Measurements from ENCODE around the gene NME4.
A peak's percentile ranks its signal among the peaks of the same experiment; 100 is the strongest.
"Not testable (repeated sequence)": the region's sequence is repeated elsewhere in the genome, so short reads cannot be mapped to it uniquely, and the experiment has no call there.

NME4 gene

DNA sequence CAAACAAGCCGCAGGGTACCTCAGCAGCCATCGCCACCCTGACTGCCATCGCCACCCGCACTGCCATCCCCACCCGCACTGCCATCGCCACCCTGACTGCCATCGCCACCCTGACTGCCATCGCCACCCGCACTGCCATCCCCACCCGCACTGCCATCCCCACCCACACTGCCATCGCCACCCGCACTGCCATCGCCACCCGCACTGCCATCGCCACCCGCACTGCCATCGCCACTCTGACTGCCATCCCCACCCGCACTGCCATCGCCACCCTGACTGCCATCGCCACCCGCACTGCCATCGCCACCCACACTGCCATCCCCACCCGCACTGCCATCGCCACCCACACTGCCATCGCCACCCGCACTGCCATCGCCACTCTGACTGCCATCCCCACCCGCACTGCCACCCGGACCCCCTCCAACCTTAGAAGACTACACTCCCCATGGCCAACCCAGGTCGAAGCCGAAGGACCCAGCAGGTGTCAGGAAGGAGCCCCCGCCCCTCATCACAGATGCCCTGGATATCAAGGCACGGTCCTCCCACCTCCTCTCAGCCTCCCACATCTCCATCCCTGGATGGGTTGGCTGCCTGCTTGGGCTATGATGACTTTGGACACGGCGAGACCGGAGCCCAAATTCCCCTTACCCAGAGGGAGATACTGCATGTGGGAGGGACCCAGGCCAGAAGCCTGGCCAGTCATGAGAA, 18.7 kb upstream of the NME4 start:
- not testable (repeated sequence) for DNase-seq

DNA sequence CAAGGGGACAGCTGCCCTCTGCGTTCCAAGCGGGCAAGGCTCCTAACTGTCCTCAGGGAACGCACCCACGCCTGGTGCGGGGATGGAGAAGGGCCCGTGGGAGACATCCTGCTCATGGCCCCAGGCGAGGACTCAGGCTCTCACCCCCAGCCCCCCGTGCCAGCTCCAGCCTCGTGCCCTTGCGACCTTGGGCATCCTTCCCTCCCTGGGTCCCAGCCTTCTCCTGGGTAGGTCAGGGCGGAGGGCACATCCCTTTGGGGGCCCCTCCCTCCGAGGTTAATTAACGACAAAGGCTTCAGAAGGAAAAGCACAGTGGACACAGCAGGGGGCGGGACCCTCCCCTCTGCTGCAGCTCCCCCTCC, 18.2 kb upstream of the NME4 start:
- no peak for DNase-seq

DNA sequence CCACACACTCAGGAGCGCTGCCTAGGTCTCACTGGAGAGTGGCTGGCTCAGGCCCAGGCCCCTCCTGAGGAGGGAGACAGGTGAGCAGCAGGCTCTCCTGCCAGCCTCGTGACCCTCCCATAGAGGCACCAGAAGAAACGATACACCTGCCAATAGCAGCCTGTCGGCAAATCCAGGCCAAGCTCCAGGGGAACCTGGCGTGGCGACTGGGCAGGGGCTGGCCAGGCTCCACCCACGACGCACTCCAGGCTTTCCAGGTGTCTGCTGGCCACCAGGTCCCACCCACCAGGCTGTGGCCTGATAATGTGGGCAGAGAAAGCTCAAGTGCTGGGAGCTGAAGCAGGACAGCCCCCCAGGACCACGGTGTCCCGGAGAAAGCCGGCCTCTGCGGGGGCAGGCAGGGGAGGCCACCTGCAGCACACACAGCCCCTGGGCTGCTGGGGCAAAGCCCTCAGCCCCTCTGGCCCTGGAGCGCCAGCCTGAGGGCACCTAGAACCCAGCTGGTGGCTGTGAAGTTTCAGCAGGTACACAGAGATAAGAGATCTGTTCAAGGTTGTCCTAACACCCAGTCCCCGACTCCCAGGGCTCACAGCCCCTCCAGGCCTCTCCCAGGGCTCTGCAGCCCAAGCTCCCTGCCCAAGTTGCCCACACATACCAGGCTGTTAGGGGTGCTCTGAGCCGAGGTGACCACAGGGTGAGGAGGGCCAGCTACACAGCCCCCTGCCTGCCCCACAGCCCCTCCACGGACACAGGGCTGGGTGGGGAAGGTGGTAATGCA, 17.6 kb upstream of the NME4 start:
- DNase-seq, result peak; percentile 96

DNA sequence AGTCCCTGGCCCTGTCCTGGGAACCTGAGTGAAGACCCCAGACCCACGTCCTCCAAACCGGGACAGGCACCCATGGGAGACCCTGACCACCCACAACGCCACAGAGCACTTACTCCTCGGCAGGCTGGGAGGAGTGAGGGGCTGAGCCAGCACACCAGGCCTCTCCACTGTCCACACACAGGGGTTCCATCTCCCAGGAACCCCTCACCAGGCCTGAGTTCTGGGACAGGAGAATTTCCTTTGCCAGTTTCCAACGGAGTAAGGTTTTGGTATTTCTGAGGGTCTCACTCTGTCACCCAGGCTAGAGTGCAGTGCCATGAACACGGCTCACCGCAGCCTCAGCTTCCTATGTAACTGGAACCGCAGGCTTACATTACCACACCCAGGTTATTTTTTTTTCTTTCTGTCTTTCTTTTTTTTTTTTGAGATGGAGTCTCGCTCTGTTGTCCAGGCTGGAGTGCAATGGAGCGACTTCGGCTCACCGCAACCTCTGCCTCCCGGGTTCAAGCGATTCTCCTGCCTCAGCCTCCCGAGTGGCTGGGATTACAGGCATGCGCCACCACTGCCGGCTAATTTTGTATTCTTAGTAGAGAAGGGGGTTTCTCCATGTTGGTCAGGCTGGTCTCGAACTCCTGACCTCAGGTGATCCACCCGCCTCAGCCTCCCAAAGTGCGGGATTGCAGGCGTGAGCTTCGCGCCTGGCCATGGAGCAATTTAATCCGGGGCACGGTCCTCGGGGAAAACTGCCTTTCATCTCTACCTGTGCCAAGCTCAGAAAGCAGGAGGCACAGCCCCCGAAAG, 16.8 kb upstream of the NME4 start:
- DNase-seq, result no peak

DNA sequence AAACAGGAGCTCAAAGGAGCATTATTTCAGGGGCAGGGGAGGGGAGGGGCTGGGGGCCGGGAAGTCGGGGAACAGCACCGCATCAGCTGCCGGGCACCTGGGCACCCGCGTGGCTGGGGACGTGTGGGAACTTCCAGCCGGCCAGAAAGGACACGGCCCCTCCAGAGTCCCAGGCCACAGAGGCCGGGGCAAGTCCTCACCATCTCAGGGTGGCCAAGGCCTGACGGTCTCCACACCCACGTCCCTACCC, 16.3 kb upstream of the NME4 start:
- DNase-seq, result no peak

DNA sequence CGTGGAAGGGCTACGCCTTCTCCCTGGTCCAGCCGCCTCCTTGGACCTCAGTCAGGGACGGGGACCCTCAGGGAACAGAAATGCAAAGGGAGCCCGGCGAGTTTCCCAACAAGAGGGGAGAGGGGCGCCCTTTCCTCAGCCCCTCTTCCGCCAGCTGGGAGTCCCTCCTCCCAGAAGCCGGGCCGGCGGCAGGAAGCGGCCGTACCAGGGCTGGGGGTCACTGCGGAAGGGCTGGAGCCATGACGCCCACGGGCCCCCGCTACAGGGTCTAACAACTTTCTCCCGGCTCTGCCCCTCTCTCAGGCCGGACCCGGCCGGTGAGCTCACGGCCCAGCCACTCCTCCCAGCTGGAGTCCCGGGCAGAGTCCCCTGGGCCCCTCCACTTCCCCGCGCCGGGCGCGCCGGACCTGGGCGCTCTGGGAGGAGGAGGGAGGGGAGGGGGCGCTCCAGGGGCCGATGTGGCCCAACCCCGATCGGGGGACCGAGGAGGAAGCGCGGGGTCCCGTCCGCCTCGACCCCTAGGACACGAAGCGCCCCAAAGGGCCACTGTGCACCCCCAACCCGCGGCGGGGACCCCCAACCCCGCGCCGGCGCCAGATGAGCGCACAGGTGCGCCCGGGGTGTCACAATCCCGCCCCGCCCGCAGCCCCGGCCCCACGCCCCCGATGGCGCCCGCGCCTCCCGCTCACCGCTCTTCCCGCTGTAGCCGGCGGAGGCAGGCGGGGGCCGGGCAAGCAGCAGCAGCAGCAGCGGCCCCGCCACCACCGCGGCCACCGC, 15.8 kb upstream of the NME4 start:
- DNase-seq, result no peak

DNA sequence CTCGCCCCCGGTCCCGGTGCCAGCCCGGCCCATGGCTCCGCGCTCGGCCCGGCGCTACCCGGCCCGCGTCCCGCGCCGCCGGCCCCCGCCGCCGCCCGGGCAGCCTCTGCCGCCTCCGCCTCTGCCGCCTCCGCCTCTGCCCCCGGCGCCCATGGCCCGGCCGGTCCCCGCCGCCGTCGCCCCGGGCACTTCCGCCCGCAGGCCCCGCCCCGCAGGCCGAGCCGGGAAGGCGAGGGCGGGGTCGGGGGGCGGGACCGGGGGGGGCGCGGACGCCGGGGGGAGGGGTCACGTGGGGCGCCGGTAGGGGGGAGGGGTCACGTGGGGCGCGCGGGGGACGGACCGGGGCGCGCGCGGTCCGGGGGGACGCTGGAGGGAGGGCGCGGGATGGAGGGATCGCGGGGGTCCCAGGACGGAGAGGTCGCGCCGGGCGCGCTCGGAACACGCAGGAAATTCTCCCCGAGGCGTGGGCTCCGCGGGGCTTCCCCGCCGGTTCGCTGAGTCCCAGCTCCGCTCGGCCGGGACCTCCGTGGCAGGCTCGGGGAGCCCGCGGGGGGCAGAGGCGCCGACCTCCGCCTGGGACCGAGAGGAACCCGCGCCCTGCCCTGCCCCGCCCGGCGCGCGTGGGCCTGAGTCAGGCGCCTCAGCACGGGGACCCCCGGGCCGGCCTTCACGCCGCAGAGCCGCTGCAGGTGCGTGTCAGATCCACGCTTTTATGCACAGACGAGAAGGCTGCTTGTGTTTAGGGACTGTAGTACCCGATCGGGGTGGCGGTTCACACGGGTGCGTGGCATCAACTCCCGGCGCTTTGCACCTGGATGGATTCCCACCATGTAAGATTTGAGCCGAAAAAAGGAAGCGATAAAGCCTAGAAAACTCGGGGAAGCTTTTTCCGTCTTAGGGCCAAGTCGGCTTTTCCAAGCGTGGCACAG, 14.9 kb upstream of the NME4 start, which contains the start of gene PGAP6:
TSS of gene PGAP6 (minus strand) at position 190 of the 929 bp plus-strand sequence. CDS start at position 33, 157 bp downstream.
- no peak for DNase-seq

DNA sequence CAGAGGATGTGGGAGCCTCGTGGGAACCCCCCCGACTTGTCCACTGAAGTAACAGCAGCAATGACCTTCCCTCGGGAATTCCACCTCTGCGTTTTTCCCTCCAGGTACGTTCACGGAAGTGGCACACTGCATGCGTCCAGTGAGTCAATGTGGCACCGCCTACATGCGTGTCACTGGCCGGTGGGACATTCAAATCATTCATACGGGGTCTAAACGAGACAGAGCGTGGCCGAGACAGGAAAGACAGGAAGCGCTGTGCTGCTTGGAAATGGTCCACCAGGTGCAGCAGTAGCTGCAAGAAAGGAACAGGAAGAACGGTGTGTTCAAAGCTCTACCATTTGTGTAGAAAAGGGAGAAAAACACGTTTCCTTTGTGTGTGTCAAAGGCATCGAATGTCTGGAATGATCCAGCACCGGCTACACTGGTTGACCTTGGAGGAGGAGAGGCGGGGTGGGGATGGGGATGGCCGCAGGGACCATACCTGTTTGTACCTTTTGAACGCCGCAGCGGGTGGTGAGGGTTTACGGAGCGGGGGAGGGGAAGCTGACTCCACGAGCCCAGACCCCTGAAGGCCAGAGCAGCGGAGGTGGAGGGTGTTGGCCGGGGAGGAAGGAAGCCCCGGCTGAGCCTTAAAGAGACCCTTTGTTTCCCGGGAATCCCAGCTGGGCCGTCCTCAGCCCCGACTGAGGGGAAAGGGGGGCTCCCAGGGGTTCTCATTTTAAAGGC, 13.5 kb upstream of the NME4 start:
- DNase-seq, result no peak

DNA sequence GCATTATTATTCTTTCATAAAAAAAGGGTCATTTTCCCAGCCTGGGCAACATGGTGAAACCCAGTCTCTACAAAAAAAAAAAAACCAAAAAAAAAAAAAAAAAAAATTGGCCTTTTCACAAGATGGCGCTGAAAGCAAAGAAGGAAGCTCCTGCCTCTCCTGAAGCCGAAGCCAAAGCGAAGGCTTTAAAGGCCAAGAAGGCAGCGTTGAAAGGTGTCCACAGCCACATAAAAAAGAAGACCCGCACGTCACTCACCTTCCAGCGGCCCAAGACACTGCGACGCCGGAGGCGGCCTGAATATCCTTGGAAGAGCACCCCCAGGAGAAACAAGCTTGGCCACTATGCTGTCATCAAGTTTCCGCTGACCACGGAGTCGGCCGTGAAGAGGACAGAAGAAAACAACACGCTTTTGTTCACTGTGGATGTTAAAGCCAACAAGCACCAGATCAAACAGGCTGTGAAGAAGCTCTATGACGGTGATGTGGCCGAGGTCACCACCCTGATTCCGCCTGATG, 10.3 kb upstream of the NME4 start:
- no peak for DNase-seq

DNA sequence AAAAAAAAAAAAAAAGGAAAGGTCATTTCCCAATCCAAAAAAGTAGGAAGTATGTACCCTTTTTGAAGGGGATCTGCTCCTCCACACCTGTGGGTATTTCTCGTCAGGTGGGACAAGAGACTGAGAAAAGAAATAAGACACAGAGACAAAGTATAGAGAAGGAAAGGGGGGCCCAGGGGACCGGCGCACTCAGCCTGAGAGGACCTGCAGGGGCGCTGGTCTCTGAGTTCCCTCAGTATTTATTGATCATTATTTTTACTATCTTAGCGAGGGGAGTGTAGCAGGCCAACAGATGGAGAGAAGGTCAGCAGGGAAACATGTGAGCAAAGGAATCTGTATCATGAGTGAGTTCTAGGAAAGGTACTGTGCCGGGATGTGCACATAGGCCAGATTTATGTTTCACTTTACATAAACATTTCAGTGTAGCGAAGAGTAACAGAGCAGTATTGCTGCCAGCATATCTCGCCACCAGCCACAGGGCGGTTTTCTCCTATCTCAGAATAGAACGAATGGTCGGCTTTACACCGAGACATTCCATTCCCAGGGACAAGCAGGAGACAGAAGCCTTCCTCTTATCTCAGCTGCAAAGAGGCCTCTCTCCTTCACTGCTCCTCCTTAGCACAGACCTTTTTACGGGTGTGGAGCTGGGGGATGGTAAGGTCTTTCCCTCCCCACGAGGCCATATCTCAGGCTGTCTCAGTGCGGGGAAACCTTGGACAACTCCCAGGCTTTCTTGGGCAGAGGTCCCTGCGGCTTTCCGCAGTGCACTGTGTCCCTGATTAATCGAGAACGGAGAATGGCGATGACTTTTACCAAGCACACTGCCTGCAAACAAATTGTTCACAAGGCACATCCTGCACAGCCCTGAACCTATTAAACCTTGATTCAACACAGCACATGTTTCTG, 9.0 kb upstream of the NME4 start:
- not testable (repeated sequence) for DNase-seq

DNA sequence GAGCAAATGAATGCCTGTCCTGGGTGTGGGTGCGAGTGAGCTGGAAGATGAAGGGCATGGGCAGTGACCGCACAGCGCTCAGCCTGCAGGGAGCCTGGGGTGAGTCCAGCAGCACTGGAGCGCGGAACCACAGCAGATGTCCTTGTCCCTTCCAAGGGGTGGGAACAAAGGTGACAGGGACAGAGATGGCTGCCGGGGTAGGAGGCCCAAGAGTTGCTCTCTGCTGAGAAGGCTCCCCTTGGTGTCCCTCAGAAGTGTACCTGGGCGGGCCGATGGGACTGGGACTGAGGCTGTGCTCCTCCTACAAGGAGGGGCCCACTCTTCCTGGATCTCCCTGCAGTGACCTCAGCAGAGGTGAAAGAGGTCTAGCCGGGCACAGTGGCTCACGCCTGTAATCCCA, 7.6 kb upstream of the NME4 start:
- DNase-seq, result no peak

DNA sequence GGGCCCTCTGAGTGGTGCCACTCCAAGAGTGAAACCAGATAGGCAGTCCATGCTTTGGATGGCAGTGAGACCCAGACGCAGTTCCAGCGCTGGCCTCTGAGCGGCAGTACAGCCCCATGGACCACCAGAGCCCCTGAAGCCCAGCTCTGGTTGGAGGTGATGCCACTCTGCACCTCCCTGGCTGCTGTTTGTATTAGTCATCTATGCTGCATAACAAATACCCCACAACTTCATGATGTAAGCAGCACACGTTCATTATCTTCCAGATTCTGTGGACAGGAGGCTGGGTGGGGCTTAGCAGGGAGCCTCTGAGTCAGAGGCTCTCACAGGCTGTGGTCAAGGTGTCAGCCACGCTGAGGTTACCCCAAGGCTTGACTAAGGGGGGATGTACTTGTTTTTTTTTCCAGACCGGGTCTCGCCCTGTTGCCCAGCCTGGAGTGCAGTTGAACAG, 5.1 kb upstream of the NME4 start:
- DNase-seq, result peak; percentile 20

DNA sequence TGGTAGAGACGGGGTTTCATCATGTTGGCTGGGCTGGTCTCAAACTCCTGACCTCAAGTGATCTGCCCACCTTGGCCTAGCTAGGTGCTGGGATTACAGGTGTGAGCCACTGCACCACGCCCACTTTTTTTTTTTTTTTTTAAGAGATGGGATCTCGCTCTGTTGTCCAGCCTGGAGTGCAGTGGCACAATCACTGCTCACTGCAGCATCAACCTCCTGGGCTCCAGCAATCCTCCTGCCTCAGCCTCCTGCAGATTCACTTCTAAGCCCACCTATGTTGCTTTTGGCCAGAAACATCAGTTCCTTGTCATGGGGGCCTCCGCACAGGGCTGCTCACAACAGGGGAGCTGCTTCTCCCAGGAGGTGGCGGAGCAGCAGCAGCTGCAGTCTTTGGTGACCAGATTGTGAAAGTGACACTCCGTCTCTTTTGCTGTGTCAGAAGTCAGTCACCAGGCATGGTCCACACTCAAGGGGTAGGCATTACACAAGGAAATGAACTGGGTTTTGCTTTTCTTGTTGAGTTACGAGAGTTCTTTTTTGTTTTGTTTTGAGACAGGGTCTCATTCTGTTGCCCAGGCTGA, 4.5 kb upstream of the NME4 start:
- no peak for DNase-seq

DNA sequence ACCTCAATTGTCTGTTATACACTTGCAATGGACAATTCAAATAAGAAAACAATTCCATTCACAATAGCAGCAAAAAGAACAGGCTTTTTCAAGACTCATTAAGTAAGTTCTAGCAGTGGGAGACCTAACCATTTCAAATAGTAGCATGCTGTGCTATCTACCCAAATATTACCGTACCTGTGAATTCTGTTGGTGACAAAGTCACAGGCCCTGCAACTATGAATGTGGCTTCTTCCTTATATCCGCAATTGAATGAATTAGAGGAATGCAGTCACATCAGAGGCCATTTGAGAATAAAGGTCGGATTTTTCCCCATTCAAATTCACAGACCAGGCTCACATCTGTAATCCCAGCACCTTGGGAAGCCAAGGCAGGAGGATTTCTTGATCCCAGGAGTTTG, 800 bp upstream of the NME4 start:
- DNase-seq, result peak; percentile 29

DNA sequence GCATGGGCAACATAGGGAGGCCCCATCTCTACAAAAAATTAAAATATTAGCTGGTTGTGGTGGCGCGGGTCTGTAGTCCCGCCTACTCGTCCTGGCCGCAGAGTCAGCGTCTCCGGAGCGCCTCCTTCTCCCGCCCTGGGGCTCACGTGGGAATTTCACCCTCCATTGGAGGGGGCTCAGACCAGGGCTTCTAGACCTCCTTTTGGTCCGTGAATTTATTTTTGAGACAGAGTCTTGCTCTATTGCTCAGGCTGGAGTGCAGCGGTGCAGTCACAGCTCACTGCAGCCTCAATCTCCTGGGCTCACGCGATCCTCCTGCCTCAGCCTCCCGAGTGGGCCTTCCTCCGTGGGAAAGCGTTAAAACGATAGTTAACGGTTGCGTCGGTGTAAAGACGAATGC, 394 bp upstream of the NME4 start:
- peak; percentile 64 for DNase-seq

DNA sequence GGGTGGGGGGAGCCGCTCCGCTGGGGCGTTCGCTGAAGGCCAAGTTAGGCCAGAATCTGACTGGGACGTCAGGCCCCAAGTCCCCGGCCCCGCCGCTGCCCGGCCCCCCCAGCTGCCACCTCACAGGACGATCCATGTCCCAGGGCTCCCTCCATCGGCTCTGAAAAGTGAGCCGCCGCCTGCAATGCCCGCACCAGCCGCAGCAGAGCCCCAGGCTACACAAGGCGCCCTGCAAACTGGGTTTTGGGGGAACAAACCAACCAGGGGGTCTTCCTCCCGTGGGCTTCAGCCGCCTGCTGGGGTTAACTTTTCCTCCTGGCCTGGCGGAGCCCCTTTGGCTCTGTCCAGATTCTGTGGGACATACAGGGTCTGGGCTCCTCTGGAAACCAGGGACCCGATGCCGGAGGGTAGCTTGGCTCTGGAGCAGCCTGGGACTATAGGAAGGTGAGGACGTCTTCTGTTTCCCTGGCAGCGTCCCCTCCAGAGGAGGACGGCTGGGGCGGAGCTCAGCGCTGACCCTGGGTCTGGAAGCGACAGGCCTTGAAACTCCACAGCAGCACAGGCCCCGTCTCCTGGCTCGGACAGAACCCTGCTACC, 835 bp downstream of the NME4 start:
- no peak for DNase-seq

DNA sequence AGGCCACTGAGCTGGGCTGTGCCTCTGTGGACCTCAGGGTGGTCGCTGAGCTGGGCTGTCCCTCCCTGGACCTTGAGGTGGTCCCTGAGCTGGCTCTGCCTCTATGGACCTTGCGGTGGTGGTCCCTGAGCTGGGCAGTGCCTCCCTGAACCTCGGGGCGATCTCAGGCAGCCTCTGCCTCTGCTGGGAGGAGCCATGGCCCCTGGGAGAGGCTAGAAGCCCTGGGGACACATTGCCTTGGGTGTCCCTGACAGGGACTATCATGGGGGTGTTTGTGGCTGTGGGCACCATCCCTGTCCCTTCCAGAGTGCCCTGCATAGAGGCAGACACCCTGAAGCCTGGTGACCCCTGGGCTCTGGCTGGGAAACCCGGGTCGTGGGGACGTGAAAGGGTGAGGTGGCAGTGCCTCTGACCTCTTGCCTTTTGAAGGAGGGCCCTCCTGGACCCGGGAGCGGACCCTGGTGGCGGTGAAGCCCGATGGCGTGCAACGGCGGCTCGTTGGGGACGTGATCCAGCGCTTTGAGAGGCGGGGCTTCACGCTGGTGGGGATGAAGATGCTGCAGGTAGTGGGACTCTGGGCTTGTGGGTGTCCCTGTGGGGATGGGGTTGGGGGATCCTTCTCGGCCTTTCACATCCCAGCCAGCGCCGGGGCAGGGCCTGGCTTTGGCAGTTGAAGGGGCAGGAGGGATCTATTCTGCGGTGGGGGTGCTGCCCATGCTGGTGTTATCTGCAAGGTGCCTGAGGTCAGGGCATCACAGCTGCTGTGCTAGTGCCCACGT, 1.8 kb downstream of the NME4 start:
- no peak for DNase-seq

DNA sequence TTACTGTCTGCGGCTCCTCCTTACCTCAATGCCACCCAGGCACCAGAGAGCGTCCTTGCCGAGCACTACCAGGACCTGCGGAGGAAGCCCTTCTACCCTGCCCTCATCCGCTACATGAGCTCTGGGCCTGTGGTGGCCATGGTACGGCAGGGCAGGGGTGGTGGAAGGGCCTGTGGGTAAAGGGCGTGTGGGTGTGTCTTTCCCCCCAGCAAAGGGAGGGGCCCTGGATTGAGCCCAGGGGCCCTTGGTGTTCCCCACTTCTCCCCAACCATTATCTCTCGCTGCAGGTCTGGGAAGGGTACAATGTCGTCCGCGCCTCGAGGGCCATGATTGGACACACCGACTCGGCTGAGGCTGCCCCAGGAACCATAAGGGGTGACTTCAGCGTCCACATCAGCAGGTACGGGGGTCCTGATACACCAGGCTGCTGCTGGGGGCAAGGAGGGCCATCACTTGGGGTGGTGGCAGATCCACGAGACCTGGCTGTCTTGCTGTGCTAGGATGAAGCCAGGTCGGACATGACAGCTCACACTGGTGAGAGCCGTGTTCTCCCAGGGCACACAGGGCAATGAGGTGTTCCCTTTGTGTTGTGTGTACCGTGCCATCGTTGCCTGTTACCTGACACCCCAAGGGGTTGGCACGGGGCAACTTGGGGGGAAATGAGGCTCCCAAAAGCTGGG, 2.5 kb downstream of the NME4 start:
- no peak for DNase-seq

All from DMS79 treated with DMSO at 0.1 percent for 48 hours (cell line).